Measurements from ENCODE around the gene RBM42.
"Not testable (repeated sequence)": the region's sequence is repeated elsewhere in the genome, so short reads cannot be mapped to it uniquely, and the experiment has no call there.

The RBM42 gene, protein sequence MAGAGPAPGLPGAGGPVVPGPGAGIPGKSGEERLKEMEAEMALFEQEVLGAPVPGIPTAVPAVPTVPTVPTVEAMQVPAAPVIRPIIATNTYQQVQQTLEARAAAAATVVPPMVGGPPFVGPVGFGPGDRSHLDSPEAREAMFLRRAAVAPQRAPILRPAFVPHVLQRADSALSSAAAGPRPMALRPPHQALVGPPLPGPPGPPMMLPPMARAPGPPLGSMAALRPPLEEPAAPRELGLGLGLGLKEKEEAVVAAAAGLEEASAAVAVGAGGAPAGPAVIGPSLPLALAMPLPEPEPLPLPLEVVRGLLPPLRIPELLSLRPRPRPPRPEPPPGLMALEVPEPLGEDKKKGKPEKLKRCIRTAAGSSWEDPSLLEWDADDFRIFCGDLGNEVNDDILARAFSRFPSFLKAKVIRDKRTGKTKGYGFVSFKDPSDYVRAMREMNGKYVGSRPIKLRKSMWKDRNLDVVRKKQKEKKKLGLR

DNA sequence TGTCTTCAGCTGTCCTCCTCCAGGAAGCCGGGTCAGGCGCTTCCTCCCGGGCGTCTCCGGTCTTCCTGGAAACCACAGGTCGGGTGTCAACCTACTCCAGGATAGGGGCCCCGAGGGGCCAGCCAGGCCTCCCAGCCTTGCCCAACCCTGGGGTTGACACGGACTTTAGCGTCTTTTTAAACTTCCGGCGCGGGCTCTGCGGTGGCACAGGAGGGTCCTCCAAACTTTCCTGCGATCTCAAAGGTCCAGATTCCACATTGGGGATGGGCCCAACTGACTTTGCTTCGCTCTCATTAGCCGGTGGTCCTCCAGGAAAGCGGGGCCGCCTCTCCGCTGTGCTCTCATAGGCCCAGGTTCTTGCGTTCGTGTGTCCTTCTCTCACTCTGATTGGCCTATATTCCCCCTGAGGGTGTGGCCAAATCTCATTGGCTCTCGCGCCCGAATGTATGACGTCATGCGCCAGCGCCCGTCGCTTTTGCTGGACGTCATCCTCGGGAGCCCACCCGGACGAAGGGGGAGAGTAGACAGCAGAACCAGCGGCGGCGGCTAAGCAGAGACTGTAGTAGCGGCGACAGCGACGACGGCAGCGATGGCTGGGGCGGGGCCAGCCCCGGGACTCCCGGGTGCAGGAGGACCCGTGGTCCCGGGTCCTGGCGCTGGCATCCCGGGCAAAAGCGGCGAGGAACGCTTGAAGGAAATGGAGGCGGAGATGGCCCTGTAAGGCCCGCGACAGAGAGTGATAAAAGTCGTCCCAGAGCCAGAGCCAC is at the start of gene RBM42:
RBM42 (plus strand) TSS at position 472 of the 767 bp plus-strand sequence; CDS start at position 590, 118 bp downstream.
- peak; percentile 97 for DNase-seq

DNA sequence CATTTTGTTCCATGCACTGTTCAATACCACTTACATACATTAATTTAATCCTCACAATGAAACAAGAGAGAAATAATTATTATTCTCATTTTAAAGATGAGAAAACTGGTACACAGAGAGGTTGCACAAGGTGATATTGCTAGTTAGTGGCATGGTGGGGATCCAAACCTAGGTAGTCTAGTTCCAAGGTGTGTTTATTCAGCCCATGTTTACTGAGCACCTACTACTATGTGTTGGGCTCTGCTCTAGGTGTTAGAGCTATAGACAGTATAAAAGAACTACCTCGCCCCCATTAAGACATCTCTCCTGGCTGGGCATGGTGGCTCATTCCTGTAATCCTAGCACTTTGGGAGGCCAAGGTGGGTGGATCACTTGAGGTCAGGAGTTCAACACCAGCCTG is 46.1 kb upstream of the RBM42 start:
- DNase-seq, result no peak

DNA sequence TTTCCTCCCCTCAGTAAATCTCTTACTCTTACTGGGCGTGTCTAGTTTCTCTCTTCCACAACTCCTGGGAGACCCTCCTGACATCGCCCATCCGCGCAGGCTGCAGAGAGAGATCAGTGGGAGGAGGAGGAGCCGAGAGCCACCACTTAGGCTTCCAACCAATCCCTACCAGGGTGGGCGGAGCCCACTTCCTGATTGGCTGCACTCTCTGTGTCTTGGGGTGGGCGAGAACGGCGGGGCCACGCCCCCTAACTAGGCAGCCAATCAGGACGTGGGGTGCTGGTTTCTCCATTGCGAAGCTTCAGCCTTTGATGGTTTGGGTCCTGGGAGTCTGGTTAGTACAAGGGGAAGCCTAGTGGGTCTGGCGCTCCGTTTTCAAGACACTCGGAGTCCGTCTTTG is 43.0 kb upstream of the RBM42 start, which contains the start of gene PMIS2:
PMIS2 (plus strand) TSS at position 326 of the 400 bp plus-strand sequence. CDS start 87 bp downstream, outside the sequence.
- peak; percentile 62 for DNase-seq

DNA sequence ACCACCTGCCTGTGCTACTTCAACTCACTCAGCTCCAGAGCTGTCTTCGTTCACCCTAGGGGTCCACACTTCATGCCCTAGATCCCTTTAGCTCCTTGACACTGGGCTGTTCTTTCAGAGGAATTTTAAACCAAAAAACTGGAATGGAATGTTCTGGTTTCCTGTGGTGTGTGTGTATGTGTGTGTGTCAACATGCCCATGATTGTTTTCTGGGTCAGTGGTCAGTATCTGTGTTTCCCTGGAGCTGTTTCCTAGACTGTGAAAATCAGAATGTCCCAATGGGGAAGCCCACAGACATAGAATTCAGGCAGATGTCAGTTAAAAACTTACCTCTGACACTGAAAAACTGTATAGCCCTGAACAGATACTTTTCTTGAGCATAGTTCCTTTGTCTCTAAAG is 41.5 kb upstream of the RBM42 start:
- DNase-seq, result no peak

DNA sequence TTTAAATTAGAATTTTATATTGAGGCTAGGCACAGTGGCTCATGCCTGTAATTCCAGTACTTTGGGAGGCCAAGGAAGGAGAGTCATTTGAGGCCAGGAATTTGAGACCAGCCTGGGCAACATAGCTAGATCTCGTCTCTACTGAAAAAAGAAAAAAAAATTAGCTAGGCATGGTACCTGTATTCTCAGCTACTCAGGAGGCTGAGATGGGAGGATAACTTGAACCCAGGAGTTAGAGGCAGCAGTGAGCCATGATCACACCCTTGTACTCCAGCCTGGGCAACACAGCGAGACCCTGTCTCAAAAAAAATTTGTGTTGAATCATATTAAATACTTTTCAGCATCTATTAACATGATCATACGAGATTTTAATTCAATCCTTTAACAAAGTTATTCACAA is 38.0 kb upstream of the RBM42 start:
- no peak for DNase-seq

DNA sequence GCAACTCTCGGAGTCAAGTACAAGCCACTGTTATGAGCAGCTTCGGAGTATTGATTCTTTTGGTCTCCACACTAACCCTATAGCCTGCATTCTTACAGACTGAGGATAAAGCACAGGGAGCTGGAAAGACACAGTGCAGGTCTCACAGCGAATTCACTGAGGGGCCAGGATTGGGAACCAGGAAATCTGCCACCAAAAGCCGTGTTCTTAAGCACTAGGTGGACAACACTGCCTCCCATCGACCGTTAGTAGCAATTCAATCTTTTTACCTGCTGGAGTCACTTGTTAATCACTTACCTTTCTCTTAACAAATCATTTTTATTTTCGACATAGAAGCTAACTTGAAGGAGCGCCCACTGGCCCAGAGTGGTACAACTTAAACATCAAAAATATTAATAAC is 36.6 kb upstream of the RBM42 start:
- DNase-seq, result peak; percentile 36

DNA sequence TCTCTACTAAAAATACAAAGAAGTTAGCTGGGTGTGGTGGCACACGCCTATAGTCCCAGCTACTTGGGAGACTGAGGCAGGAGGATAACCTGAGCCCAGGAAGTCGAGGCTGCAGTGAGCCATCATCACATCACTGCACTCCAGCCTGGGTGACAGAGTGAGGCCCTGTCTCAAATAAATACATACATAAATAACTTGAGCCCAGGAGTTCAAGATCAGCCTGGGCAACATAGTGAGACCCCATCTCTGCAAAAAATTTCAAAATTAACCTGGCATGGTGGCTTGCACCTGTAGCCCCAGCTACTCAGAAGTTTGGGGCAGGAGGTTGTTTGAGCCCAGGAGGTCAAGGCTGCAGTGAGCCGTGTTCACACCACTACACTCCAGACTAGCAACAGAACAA is 33.8 kb upstream of the RBM42 start:
- not testable (repeated sequence) for DNase-seq

DNA sequence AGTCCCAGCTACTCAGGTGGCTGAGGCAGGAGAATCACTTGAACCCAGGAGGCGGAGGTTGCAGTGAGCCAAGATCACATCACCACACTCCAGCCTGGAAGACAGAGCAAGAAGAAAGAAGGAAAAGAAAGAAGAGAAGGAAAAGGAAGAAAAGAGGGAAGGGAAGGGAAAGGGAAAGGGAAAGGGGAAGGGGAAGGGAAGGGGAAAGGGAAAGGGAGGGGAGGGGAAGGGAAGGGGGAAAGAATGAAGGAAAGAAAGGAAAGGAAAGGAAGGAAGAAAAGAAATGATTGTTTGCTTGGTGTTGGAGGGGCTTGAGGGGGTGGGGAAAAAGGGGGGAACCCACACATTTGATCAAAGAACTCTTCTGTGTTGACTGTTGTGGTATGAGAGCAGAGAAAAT is 32.9 kb upstream of the RBM42 start:
- DNase-seq, result no peak

DNA sequence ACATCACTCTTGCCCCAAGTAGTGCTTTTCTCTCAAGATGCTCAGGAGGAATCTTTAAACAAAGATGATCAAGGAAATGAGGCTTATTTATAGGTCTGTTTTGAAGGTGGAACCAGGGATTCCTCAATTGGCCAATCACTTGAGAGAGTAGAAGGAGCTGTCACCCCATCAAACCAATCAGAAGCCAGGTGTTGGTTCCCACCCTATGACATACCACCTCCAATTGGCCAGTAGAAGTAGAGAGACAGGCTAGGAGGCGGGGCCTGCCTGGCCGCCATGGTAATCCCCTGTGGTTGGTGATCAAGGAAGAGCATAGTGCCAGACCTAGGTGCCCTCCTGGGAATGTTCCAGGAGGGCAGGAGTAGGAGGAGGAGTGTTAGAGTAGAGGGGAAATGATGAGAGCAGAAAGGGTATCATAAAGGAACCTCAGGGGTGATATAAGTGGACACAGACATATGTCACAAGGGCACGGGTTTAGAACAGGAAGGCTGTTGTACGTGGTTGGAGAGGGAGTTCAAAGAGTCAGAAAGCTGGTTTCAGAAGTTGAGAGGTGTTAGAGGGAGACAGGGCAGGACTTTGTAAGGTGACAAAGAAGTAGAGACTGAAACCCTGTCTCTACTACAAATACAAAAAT is 32.4 kb upstream of the RBM42 start:
- DNase-seq, result peak; percentile 43

DNA sequence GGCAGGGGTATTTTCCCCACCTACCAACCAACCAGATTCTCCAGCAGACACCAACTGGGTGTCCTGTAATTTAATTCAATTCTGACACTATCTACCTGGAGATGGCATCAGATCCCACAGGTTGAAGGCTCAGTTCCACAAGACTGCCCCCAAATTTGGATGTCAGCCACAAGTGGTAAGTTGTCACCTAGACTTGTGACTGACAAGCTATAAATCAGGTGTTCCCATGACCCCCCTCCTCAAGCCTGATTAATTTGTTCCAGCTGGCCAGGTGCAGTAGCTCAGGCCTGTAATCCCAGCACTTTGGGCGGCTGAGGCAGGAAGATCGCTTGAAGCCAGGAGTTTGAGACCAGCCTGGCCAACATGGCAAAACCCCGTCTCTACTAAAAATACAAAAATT is 26.9 kb upstream of the RBM42 start:
- no peak for DNase-seq

DNA sequence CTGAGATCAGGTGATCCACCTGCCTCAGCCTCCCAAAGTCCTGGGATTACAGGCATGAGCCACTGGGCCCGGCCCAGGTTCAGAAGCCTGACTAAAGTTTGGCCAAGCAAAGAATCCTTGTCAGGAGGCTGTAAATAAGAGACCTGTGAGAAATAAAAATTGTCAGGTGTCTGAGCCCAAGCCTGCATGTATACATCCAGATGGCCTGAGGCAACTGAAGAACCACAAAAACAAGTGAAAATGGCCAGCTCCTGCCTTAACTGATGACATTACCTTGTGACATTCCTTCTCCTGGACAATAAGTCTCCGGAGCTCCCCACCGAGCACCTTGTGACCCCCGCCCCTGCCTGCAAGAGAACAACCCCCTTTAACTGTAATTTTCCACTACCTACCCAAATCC is 24.4 kb upstream of the RBM42 start:
- not testable (repeated sequence) for DNase-seq

DNA sequence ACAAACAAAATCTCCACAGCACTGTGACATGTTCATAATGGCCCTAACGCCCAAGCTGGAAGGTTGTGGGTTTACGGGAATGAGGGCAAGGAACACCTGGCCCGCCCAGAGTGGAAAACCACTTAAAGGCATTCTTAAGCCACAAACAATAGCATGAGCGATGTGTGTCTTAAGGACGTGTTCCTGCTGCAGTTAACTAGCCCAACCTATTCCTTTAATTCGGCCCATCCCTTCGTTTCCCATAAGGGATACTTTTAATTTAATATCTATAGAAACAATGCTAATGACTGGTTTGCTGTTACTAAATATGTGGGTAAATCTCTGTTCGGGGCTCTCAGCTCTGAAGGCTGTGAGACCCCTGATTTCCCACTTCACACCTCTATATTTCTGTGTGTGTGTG is 21.7 kb upstream of the RBM42 start:
- DNase-seq, result not testable (repeated sequence)

DNA sequence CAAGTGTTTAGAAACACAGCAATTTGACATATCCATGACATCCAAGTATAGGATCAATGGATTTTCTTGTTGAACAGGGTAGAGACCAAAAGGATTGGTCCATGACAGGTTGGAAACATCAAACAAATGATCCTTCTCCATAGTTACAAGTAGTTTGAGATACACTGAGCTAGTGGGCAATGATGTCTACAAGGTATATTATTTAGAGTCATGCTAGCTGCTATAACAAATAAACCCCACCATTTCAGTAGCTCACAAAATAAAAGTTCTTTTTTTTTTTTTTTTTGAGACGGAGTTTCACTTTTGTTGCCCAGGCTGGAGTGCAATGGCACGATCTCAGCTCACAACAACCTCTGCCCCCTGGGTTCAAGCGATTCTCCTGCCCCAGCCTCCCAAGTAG is 21.2 kb upstream of the RBM42 start:
- DNase-seq, result no peak

DNA sequence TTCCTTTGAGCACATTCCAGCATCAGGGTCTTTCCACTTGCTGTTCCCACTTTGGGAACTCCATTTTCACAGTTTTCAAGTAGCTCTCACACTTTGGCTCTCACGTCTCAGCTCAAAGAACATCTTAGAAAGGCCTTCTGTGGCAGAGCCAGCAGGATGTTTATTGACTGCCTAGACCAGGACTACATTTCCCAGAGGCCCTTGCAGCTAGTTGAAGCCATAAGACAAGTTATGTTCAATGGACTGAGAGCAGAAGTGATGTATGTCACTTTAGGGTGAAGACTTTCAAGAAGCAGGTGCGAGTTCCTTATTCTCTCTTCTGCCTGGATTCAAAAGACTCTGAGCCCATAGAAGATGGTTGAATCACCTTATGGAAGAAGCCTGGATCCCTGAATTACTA is 20.6 kb upstream of the RBM42 start:
- no peak for DNase-seq

DNA sequence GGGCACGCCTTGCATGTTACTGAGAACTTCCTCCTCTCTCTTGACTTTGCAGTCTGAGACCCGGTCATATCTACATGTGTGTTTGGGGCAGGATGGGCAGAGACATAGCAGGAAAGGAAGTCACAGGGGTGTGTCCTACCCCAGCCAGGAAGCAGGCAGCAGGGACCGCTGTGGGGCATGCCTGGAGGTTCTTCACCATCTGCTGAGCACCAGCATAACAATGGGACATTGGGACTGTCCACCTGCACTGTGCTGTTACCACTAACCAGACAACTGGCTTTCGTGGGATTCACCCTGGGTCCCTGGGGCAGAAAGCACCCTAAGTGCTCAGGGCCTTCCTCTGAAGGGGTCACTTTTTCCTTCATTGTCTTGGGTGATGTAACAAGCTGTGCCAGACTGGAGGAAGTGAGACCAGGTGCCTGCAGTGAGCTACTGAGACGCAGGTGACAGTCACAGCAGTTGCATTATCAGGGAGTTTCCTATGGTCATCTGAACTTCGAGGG is 18.9 kb upstream of the RBM42 start:
- DNase-seq, result peak; percentile 19

DNA sequence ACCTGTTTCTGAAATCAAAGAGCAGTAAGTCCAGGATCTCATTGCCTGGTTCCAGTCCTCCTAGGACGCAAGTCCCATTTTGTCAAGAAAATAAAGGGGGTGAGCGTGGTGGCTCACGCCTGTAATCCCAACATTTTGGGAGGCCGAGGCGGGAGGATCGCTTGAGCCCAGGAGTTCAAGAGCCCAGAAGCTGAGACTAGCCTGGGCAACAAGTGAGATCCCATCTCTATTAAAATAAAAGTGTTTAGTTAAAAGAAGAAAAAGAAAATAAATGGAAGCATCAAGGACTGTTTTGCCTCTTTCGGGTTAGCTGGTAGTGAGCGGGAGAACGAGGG is 16.6 kb upstream of the RBM42 start:
- no peak for DNase-seq

DNA sequence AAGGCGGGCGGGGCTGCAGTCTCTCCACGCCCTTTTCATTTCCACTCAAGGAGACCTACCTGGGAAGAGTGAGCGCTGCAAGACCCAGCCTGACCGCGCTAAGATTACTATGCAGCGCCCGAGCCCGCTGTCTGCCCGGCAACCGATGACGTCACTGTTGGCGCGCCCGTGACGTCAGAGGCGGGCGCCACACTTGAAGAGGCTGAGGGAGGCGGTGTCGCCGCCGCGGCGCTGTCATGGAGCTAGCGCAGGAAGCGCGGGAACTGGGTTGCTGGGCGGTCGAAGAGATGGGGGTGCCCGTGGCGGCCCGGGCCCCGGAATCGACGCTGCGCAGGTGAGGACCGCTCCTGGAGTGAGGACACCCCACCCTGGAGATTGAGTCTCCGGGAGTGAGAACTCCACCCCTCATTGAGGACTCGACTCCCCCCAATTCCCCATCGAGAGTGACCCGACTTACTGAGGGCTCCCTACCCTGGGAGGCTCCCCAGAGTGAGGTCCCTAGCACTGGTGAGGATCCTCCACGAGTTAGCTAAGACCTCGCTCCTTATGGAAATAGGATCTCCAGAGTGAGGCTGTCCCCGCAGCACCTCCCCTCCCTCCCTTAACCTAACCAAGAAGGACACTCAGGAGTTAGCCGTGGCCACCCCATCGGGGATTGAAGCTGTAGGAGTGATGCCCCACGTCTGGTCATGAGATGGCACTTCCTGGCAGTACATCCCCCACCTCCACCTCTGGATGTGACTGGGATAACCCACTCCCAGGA is 16.1 kb upstream of the RBM42 start, which contains the start of gene HAUS5:
HAUS5 (plus strand) TSS at position 177 of the 763 bp plus-strand sequence; CDS start at position 237, 60 bp downstream.
- DNase-seq, result peak; percentile 97

DNA sequence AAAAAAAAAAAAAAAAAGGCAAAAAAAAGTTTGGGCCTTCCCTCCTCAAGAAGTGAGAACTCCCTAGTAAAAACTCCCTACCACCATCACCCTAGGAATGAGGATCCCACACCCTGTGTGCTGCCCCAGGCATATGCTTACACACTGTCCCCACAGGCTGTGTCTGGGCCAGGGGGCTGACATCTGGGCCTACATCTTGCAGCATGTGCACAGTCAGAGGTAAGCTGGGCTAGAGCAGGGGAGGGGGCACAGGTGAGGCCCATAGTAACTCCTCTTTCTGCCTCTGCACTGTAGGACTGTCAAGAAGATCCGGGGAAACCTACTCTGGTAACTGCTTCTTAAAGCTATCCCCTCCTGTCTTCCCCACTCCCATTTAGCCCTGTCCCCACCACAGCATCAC is 15.3 kb upstream of the RBM42 start:
- no peak for DNase-seq

DNA sequence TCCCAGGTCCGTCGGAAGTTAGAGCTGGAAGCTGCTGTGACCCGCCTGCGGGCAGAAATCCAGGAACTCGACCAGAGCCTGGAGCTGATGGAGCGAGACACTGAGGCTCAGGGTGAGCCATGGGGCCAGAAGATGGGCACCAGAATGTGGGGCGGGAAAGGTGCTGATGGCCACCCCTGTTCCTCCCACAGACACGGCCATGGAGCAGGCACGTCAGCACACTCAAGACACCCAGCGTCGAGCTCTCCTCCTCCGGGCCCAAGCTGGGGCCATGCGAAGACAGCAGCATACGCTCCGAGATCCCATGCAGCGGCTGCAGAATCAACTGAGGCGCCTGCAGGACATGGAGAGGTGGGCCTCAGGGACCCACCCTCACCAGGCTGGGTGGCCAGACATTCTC is 13.8 kb upstream of the RBM42 start:
- no peak for DNase-seq

DNA sequence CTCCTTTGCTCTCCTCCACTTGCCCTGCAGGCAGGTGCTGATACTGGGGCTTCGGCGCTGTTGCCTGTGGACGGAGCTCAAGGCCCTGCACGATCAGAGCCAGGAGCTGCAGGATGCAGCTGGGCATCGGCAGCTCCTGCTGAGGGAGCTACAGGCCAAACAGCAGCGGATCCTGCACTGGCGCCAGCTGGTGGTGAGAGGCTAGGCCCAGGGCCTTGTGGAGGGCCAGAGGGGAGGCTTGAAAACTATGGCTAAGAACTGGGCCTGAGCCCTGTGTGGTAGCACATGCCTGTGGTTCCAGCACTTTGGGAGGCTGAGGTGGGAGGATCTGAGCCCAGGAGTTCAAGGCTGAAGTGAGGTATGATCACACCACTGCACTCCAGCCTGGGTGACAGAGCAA is 10.0 kb upstream of the RBM42 start:
- DNase-seq, result no peak

DNA sequence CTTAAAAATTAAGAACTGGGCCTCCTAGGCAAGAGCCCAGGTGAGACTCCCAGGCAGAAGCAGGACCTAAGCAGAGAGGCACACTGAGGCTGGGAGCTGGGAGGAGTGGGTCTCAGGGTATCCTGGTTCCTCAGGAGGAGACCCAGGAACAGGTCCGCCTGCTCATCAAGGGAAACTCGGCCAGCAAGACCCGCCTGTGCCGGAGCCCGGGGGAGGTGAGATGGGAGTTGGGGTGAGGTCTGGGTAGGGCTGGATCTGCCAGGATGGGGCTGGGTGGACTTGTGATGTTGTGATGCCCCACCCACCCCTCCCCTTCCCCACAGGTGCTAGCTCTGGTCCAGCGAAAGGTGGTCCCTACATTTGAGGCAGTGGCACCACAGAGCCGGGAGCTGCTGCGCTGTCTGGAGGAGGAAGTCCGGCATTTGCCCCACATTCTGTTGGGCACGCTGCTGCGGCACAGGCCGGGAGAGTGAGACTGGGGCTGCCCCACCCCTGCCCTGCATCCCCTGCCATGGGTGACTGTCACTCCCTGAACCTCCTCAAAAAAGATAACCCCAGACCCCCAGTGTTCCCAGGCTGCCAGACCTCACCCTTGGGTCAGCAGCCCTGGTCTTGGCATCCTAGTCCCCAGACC is 9.4 kb upstream of the RBM42 start:
- no peak for DNase-seq

DNA sequence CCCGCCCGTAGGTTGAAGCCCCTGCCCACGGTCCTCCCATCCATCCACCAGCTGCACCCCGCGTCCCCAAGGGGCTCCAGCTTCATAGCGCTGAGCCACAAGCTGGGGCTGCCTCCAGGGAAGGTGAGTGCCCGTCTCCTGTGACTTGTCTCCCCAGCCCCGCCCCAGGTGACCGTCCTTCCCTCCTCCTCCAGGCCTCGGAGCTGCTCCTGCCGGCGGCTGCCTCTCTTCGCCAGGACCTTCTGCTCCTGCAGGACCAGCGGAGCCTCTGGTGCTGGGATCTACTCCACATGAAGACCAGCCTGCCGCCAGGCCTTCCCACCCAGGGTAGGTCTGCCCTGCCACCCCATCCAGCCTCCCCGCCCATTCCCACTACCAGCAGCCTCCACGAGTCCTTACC is 8.8 kb upstream of the RBM42 start:
- no peak for DNase-seq
